Mucosa of descending colon (tissue), 3 donors: ENCODE measurements around the gene PI4KA. TPM values are rescaled to one million over a fixed set of nuclear protein-coding genes. Genes with fewer than 3 reads are reported as not detected.

Experiments
- ATAC-seq: fragments of 200-7000 bp; cut with Tn5 transposase; one replicate; pipeline ENCODE4 v1.9.1; 2020; ENCODE audit warnings: mild to moderate bottlenecking, moderate library complexity
- DNase-seq, 3 donors: peaks; one replicate each; pipeline ENCODE4 v3.0.0-alpha.2; 2020
- H3K36me3 ChIP-seq: fragments of 200-600 bp; one replicate; pipeline ENCODE4 v1.8.0; 2021; ENCODE audit warnings: low read depth, mild to moderate bottlenecking
- H3K4me1 ChIP-seq: fragments of 200-600 bp; one replicate; pipeline ENCODE4 v1.8.0; 2021; ENCODE audit warnings: low read depth, mild to moderate bottlenecking
- H3K4me3 ChIP-seq: fragments of 200-600 bp; one replicate; pipeline ENCODE4 v1.8.0; 2021; ENCODE audit warnings: mild to moderate bottlenecking
- H3K9me3 ChIP-seq: fragments of 200-600 bp; one replicate; pipeline ENCODE4 v1.8.0; 2021; ENCODE audit warnings: mild to moderate bottlenecking
- CTCF ChIP-seq: fragments of 200-600 bp; IDR thresholded peaks from one replicate; pipeline ENCODE4 v1.8.0; 2022; ENCODE audit warnings: antibody characterized with exemption, mild to moderate bottlenecking
- intact Hi-C, 2 donors: fragments of 100-400 bp; cut with DNase I in 1 of 2; cut with micrococcal nuclease in 1 of 2; formaldehyde crosslinking; loops; one replicate each; pipeline versions ENCODE4 v1.11.0 to v1.11.1; 2022; cut with DNase I, micrococcal nuclease
- total RNA-seq, 3 donors: library from RNA; stranded (reverse); fragmentation: NEBNext Ultra II Directional in 2 of 3; extraction: Animal tissue kit (Norgen Biotek cat#: 25700) in 2 of 3; gene quantifications; one replicate each; pipeline versions ENCODE4 v1.2.1 to v1.2.4, GENCODE V29; 2021 to 2023
- donor health status: DM: no; HTN: no; CAD: no; lungs with moderate emphysema.
- donor health status: DM: no; HTN: no; CAD: no.
- donor health status: DM: no; HTN: yes; CAD: no.

PI4KA gene
- total RNA-seq, 3 donors from 2014 or later: 77.7 to 130 (median 95.0) TPM

GRCh38 chr22:20756846-20757245 lies 101.8 kb downstream of the PI4KA start:
- intact Hi-C loops: no loop called here
- H3K36me3 ChIP-seq: no peaks in the 10 kb centered on the region
- H3K9me3 ChIP-seq: no peaks in the 10 kb centered on the region

DNA sequence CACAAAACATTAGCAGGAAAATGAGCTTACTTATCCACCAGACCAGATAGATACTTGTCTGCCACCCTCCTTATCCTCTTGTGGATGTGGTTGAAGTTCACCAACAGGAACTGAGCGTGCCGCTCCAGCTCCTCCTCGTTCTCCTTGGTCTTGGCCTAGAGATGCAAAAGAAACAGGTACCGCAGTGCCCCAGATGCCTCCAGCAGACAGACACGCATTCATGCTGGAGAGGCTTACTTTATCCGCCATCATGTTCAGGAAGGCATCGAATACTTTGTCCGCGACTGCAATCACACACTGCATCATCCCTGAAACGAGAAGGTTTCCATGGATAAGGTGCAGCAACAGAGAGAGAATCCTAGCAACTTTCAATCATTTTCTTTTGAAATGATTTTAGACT lies 105.7 kb downstream of the PI4KA start:
- Histone ChIP-seq H3K36me3 (no peaks in the 10 kb centered on the region), H3K4me3 (no peak overlapping the region), H3K4me1 (no peaks in the 10 kb centered on the region), H3K9me3 (no peaks in the 10 kb centered on the region)
- ATAC-seq (no peak), DNase-seq (no peak)
- TF ChIP-seq CTCF: no peak
- intact Hi-C loops: no loop called here

More at GRCh38 chr22:20756846-20757245, 101.8 kb downstream of the PI4KA start:
- H3K4me1 ChIP-seq: no peaks in the 10 kb centered on the region
- H3K4me3 ChIP-seq: no peak overlapping the region
- ATAC-seq (no peak), DNase-seq (no peak)
- TF ChIP-seq CTCF: no peak

- no peak for TF ChIP-seq CTCF
- intact Hi-C loops: no loop called here
- Histone ChIP-seq H3K4me3 (no peak overlapping the region), H3K9me3 (no peaks in the 10 kb centered on the region), H3K36me3 (peaks cover 5% of the 10 kb centered on the region), H3K4me1 (no peaks in the 10 kb centered on the region)
- DNase-seq: no peak
- no peak for ATAC-seq
Measured at GRCh38 chr22:20752104-20752741, 106.4 kb downstream of the PI4KA start.

DNA sequence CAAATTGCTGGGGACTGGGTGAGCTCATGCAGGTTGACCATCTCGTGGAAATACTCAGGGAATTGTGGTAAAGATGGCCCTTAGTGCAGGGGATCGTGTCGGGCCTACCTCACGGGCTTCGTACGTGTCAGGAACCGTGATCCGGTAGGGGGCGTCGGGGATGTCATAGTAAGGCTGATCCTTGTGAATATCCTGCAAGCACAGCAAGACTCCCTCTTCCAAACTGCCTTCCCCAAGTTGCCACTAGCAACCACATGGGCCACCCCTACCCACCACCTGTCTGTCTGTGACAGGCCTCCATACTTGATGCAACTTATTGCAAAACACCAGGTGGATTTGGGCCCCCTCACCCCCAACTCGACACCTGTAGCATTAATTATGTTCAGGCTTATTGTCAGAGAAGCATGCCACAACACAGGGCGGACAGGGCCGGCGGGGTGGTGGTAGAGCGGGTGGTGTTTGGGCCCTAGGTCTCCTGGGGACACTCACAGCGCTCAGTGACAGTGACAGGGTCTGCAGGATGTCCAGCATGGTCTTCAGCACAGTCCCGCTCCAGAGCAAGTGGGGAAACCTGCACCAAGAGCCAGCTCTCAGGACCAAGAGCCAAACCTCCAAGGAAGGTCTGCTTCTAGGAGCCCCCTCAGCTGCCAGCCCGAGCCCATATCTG lies 107.3 kb downstream of the PI4KA start:
- H3K36me3 ChIP-seq: peaks cover 6% of the 10 kb centered on the region
- no peak for ATAC-seq
- intact Hi-C loops: no loop called here
- no peaks in the 10 kb centered on the region for H3K9me3 ChIP-seq
- H3K4me3 ChIP-seq: no peak overlapping the region
- no peak for TF ChIP-seq CTCF
- H3K4me1 ChIP-seq: no peaks in the 10 kb centered on the region
- no peak for DNase-seq

- TF ChIP-seq CTCF: no peak
- Histone ChIP-seq H3K4me1 (no peaks in the 10 kb centered on the region), H3K4me3 (no peak overlapping the region), H3K36me3 (peaks cover 6% of the 10 kb centered on the region), H3K9me3 (no peaks in the 10 kb centered on the region)
- intact Hi-C loops: no loop called here
- ATAC-seq: peak; percentile 68
- peak in 1 of 3 donors; percentile 57 for DNase-seq
Measured at GRCh38 chr22:20750461-20751184, 108.0 kb downstream of the PI4KA start.
